ENCODE data around the gene ASTE1.
"Not testable (repeated sequence)": the region's sequence is repeated elsewhere in the genome, so short reads cannot be mapped to it uniquely, and the experiment has no call there.

The ASTE1 gene

GRCh38 chr3:131007782-131008181 is 18.8 kb downstream of the ASTE1 start:
- no peak for DNase-seq

DNA sequence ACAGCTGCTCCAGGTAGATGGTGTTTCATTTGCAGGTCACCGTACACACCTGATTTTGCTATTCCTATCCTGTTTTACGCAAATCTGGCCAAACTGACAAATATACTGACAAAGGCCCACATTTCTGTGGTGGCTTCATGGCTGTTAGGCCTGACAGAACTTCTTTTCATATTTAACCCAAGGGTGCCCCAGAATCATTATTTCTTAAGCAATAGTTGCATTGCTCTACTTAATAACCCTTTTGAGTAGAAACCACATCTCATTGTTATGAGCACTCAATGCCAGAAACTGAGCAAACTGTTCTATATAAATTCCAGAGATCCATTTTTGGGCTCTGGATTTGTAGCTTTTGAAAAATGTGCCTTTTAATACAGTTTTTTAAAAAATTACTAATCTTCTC is 19.4 kb downstream of the ASTE1 start:
- DNase-seq, result no peak

DNA sequence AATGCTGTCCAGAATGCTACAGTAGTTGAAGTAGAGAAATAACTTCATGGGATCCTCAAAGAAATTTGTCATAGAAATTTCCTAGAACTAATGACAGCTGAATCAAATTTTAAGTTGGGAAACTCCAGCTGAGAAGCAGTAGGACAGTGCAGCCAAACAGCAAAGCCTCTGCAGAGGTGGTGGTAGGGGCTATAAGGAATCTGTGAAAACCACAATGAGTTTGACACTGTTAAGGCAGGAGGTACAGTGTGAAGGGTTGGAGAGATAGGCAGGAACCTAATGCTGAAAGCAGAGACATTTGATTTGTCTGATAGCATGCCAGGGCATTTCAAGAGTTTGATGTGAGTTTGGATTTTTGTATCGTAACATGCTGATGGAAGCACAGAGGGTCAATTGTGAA is 22.0 kb downstream of the ASTE1 start:
- DNase-seq, result no peak

DNA sequence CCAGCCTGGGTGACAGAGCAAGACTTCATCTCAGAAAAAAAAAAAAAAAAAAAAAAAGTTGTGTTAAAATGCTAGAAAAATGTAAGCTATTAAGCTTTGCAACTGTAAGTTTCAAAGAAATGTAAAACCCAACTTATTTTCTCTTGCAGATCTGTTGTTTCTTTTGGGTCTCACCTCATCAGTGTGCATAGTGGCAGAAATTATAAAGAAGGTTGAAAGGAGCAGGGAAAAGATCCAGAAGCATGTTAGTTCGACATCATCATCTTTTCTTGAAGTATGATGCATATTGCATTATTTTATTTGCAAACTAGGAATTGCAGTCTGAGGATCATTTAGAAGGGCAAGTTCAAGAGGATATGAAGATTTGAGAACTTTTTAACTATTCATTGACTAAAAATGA is 25.6 kb downstream of the ASTE1 start:
- DNase-seq, result no peak

DNA sequence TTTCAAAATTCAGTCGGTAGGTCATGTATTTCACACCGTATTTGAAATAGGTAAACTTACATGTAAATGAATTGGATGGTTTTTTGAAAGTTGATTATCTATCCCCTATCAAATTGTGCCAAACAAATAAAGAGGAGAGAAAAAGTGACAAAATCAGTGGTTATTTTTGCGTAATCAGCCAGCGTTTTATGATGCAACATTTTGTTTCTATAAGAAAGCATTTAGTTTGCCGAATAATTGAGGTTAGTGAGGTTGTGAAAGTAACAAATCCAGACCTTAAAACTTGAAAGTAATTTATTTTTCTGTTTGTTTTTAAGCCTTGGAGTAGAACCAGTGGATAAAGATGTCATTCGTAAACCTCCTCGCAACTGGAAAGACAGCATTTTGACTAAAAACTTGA is 29.3 kb downstream of the ASTE1 start:
- peak; percentile 76 for DNase-seq

DNA sequence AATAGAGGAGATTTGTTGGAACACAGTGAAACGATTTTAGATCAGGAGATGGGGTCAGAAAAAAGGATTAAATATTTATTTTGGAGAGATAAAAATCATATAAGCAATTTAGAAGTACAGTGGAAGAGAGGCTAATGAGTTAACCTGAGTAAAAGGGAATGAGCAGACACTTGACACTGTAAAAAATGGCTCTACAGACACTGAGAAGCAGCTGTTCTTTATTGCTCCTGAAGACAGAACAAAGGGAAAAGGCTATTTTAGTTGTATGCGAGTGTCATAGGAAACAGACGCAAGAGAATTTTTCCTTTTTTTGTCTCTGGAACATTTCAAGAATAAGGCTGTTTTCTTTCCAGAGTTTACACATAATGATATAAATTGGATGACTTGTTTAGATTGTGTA is 34.3 kb downstream of the ASTE1 start:
- DNase-seq, result no peak

DNA sequence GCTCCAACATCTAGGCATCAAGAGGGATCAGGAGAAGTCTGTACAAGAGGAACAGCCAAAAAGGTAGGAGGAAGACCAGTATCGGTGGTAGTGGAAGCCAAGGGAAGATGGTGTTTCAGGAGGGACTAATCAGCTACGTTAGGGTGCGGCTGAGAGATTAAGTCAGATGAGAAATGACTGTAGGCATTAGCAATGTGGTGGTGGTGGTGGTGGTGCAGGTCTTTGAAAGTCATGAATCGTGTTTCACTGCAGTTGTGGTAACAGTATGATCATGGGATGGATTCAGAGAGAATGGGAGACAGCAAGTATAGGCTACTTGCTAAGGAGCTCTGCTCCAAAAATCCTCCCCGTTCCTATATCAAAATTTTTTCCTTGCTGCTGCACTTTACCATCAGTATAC is 35.5 kb downstream of the ASTE1 start:
- no peak for DNase-seq

- peak; percentile 49 for DNase-seq
These were observed 36.3 kb downstream of the ASTE1 start for GRCh38 chr3:130990282-130990681.

GRCh38 chr3:130981469-130981868 is 45.2 kb downstream of the ASTE1 start:
- no peak for DNase-seq

GRCh38 chr3:130979117-130979516 is 47.5 kb downstream of the ASTE1 start:
- no peak for DNase-seq

GRCh38 chr3:130976706-130977105 is 49.9 kb downstream of the ASTE1 start:
- no peak for DNase-seq

- DNase-seq, result no peak
These were observed 51.4 kb downstream of the ASTE1 start for GRCh38 chr3:130975251-130975650.

- no peak for DNase-seq
These were observed 52.4 kb downstream of the ASTE1 start for GRCh38 chr3:130974201-130974600.

DNA sequence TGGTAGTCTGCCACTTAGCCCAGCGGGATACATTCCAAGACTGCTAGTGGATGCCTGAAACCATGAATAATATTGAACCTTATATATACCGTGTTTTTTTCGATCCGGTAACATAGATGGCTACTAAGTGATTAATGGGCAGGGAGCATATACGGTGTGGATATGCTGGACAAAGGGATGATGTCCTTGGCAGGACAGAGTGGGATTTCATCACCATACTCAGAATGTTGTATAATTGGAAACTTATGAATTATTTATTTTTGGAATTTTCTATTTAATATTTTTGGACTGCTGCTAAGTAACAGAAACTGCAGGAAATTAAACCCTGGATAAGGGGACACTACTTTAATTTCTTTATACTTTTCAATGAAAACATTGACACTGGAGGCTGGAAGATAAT is 53.2 kb downstream of the ASTE1 start:
- DNase-seq, result no peak

DNA sequence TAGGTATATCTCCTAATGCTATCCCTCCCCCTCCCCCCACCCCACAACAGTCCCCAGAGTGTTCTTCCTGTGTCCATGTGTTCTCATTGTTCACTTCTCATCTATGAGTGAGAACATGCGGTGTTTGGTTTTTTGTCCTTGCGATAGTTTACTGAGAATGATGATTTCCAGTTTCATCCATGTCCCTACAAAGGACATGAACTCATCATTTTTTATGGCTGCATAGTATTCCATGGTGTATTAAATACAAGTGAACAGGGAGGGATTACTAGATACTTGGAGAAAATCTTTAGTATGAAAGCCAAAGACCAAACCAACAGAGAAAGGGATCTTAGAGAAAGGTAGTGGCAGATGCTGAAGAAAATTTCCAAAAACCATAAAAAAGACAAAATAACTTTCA is 54.0 kb downstream of the ASTE1 start:
- DNase-seq, result not testable (repeated sequence)

DNA sequence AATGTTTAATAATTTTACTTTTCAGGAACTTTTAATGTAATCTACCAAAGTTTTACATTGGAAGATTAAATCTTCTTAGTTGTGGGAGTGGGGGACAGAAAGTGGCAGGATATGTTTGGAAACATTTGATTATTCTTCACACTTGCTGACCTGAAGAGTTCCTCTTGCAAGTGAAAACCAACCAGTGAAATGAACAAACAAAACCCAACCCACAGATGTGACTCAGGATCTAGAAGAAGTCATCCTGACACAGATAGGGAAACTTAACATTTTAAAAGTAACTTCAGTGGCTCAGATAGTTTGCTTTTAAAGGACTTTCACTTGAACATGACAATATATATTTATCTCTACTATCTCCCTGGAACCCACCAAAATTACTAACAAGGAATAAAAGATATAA is 55.4 kb downstream of the ASTE1 start:
- DNase-seq, result no peak

DNA sequence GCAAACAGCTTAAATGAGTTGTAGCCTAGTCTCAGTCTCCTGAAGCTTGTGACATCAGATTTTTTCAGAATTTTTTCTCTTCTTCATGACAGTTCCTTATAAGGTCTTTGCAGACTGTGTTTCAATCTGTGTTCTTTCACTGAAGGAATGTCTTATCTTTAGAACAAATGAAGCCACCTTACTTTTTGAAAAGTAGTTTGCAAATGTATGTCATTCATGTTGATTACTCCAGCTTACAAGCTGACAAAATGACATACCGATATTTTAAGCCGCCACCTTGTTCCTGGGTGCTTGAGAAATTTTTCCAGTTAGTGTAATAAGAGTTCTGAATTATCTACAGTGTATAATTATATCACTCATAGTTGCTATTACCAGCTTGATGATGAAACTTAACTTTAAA is 57.0 kb downstream of the ASTE1 start:
- no peak for DNase-seq

- DNase-seq, result no peak
These were observed 58.4 kb downstream of the ASTE1 start for GRCh38 chr3:130968221-130968620.

DNA sequence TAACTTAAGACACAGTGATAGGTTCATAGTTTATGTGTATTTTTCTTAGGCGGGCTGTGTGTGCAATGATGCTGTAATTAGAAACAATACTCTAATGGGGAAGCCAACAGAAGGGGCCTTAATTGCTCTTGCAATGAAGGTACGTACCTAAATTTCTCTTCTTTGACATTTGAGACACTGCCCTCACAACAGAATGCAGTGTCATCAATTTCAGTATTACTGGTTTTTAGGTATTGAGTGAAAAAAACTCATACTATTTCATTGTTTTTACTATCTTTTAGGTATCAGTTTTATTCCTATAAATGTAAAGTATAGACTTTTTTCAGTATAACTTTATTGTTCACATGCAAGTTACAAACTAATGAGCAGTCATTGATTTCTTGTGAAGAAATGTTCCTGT is 59.3 kb downstream of the ASTE1 start:
- no peak for DNase-seq

DNA sequence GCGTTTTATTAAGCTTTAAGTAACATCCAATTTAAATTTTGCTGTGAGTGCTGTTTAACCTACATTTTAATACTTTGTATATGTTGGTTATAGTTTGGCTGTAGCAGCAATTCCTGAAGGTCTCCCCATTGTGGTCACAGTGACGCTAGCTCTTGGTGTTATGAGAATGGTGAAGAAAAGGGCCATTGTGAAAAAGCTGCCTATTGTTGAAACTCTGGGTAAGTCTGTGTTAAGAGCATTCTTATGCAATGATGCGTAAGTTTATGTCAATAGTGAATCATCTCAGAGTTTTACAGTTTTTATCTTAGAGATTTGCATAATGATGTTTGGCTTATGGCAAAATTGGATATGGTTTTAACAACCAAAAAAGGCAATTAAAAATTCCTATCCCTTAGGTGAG is 62.7 kb downstream of the ASTE1 start:
- peak; percentile 59 for DNase-seq
